ENCODE results near the gene SMYD3. TPM values are rescaled to one million over a fixed set of nuclear protein-coding genes. Genes with fewer than 3 reads are reported as not detected.

The SMYD3 gene
- total RNA-seq, 1 donor from 2014 or later: 35.4 TPM

- no peak for DNase-seq
- Mint-ChIP-seq H3K36me3 (ENCODE audit: unreplicated experiment) (no peaks in the 10 kb centered on the region), H3K4me3 (ENCODE audit: unreplicated experiment) (no peak overlapping the region), H3K27me3 (ENCODE audit: unreplicated experiment) (no peaks in the 10 kb centered on the region), H3K9me3 (ENCODE audit: unreplicated experiment) (no peaks in the 10 kb centered on the region), H3K4me1 (ENCODE audit: low read depth, unreplicated experiment) (peaks cover 4% of the 10 kb centered on the region), H3K27ac (ENCODE audit: unreplicated experiment) (no peak overlapping the region)
- TF ChIP-seq CTCF (IDR thresholded peaks at IDR 0.05; ENCODE audit: partially characterized antibody, unreplicated experiment): no peak
Observed at GRCh38 chr1:246270236-246270635, 236.8 kb downstream of the SMYD3 start.

GRCh38 chr1:246269466-246269865 lies 237.6 kb downstream of the SMYD3 start:
- Mint-ChIP-seq H3K4me1 (ENCODE audit: low read depth, unreplicated experiment) (no peaks in the 10 kb centered on the region), H3K27me3 (ENCODE audit: unreplicated experiment) (no peaks in the 10 kb centered on the region), H3K27ac (ENCODE audit: unreplicated experiment) (no peak overlapping the region), H3K9me3 (ENCODE audit: unreplicated experiment) (no peaks in the 10 kb centered on the region), H3K36me3 (ENCODE audit: unreplicated experiment) (no peaks in the 10 kb centered on the region), H3K4me3 (ENCODE audit: unreplicated experiment) (no peak overlapping the region)
- DNase-seq: no peak
- no peak for TF ChIP-seq CTCF (IDR thresholded peaks at IDR 0.05; ENCODE audit: partially characterized antibody, unreplicated experiment)

DNA sequence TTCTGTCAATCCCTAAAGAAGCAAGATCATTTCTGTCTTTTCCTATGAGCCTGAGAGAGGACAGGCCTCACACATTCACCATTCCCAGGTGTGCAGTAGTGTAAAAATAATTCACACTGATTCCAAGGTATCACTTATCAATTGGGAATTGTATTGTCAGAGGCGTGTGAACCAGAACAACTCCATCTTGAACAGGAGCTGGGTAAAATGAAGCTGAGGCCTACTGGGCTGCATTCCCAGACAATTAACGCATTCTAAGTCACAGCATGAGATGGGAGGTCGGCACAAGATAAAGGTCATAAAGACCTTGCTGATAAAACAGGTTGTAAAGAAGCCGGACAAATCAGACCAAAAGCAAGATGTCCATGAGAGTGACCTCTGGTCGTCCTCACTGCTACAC lies 239.2 kb downstream of the SMYD3 start:
- no peak overlapping the region for H3K27ac Mint-ChIP-seq (ENCODE audit: unreplicated experiment)
- H3K36me3 Mint-ChIP-seq (ENCODE audit: unreplicated experiment): no peaks in the 10 kb centered on the region
- H3K4me3 Mint-ChIP-seq (ENCODE audit: unreplicated experiment): no peak overlapping the region
- H3K9me3 Mint-ChIP-seq (ENCODE audit: unreplicated experiment): no peaks in the 10 kb centered on the region
- H3K27me3 Mint-ChIP-seq (ENCODE audit: unreplicated experiment): no peaks in the 10 kb centered on the region
- no peak for DNase-seq
- no peaks in the 10 kb centered on the region for H3K4me1 Mint-ChIP-seq (ENCODE audit: low read depth, unreplicated experiment)
- no peak for TF ChIP-seq CTCF (IDR thresholded peaks at IDR 0.05; ENCODE audit: partially characterized antibody, unreplicated experiment)

- Mint-ChIP-seq H3K4me1 (ENCODE audit: low read depth, unreplicated experiment) (no peaks in the 10 kb centered on the region), H3K27me3 (ENCODE audit: unreplicated experiment) (no peaks in the 10 kb centered on the region), H3K4me3 (ENCODE audit: unreplicated experiment) (no peak overlapping the region), H3K9me3 (ENCODE audit: unreplicated experiment) (no peaks in the 10 kb centered on the region), H3K27ac (ENCODE audit: unreplicated experiment) (no peak overlapping the region), H3K36me3 (ENCODE audit: unreplicated experiment) (no peaks in the 10 kb centered on the region)
- TF ChIP-seq CTCF (IDR thresholded peaks at IDR 0.05; ENCODE audit: partially characterized antibody, unreplicated experiment): no peak
- DNase-seq: no peak
Observed at GRCh38 chr1:246267426-246267825, 239.7 kb downstream of the SMYD3 start.

DNA sequence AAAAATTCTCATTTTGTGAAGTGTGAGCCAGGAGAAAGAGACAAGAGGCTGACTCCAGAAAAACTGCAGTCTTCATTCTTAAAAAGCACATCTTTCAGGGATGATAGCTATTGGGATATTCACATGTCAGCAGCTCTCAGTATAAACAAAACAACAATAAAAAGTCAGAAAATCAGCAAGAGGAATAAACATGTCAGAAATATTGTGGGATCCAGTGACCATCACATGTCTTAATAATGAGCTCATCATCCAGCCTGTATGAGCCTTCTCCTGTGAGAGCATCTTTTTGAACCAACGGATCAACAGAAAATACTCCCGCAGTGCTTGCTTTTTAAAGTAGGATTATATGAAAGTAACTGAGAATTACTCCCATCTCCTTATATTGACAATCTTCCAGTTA lies 241.6 kb downstream of the SMYD3 start:
- Mint-ChIP-seq H3K4me3 (ENCODE audit: unreplicated experiment) (no peak overlapping the region), H3K9me3 (ENCODE audit: unreplicated experiment) (peaks cover 1% of the 10 kb centered on the region), H3K27ac (ENCODE audit: unreplicated experiment) (no peak overlapping the region), H3K27me3 (ENCODE audit: unreplicated experiment) (no peaks in the 10 kb centered on the region), H3K4me1 (ENCODE audit: low read depth, unreplicated experiment) (no peaks in the 10 kb centered on the region), H3K36me3 (ENCODE audit: unreplicated experiment) (no peaks in the 10 kb centered on the region)
- no peak for DNase-seq
- TF ChIP-seq CTCF (IDR thresholded peaks at IDR 0.05; ENCODE audit: partially characterized antibody, unreplicated experiment): no peak
